KMS-11 (cell line): ENCODE data around the gene ISOC2.

Experiments
- H2AFZ ChIP-seq: fragments of 200-600 bp; sonication (generic); 2 replicates; pipeline ENCODE4 v1.6.1; 2016; ENCODE audit warnings: antibody characterized with exemption, mixed run types, low read depth
- H3K27ac ChIP-seq: fragments of 200-600 bp; sonication (generic); 2 replicates; pipeline ENCODE4 v1.6.1; 2016; ENCODE audit warnings: mild to moderate bottlenecking, mixed run types
- H3K27me3 ChIP-seq: fragments of 200-600 bp; sonication (generic); 2 replicates; pipeline ENCODE4 v1.6.1; 2017; ENCODE audit warnings: mild to moderate bottlenecking, low read depth, mixed run types, moderate library complexity; ENCODE audit not compliant: insufficient read depth
- H3K36me3 ChIP-seq: fragments of 200-600 bp; sonication (generic); 2 replicates; pipeline ENCODE4 v1.6.1; 2017; ENCODE audit warnings: mild to moderate bottlenecking, mixed run types; ENCODE audit not compliant: insufficient read depth
- H3K4me1 ChIP-seq: fragments of 200-600 bp; sonication (generic); 2 replicates; pipeline ENCODE4 v1.6.1; 2016; ENCODE audit warnings: mild to moderate bottlenecking, low read depth, mixed run types; ENCODE audit not compliant: poor library complexity, severe bottlenecking
- H3K4me2 ChIP-seq: fragments of 200-600 bp; sonication (generic); 2 replicates; pipeline ENCODE4 v1.7.0; 2016; ENCODE audit warnings: mild to moderate bottlenecking, mixed run types
- H3K4me3 ChIP-seq: fragments of 200-600 bp; sonication (generic); IDR thresholded peaks from 2 replicates; pipeline ENCODE4 v1.6.1; 2017; ENCODE audit warnings: low read depth, low read length, mixed read lengths; ENCODE audit not compliant: insufficient read depth
- H3K79me2 ChIP-seq: fragments of 200-600 bp; sonication (generic); 2 replicates; pipeline ENCODE4 v1.6.1; 2016; ENCODE audit warnings: low read depth, mixed run types; ENCODE audit not compliant: insufficient read depth
- H3K9ac ChIP-seq: fragments of 200-600 bp; sonication (generic); 2 replicates; pipeline ENCODE4 v1.6.1; 2016; ENCODE audit warnings: mild to moderate bottlenecking, mixed run types
- H4K20me1 ChIP-seq: fragments of 200-600 bp; sonication (generic); 2 replicates; pipeline ENCODE4 v1.6.1; 2016; ENCODE audit warnings: mild to moderate bottlenecking, mixed run types; ENCODE audit not compliant: insufficient read depth
- TF ChIP-seq, protein P1 (sequence below): fragments of 200-600 bp; sonication (generic); conservative IDR thresholded peaks from 2 replicates; pipeline ENCODE4 v1.6.1; 2017; ENCODE audit warnings: low read depth, mild to moderate bottlenecking, antibody characterized with exemption, low read length, moderate library complexity, mixed read lengths

Gene ISOC2

DNA sequence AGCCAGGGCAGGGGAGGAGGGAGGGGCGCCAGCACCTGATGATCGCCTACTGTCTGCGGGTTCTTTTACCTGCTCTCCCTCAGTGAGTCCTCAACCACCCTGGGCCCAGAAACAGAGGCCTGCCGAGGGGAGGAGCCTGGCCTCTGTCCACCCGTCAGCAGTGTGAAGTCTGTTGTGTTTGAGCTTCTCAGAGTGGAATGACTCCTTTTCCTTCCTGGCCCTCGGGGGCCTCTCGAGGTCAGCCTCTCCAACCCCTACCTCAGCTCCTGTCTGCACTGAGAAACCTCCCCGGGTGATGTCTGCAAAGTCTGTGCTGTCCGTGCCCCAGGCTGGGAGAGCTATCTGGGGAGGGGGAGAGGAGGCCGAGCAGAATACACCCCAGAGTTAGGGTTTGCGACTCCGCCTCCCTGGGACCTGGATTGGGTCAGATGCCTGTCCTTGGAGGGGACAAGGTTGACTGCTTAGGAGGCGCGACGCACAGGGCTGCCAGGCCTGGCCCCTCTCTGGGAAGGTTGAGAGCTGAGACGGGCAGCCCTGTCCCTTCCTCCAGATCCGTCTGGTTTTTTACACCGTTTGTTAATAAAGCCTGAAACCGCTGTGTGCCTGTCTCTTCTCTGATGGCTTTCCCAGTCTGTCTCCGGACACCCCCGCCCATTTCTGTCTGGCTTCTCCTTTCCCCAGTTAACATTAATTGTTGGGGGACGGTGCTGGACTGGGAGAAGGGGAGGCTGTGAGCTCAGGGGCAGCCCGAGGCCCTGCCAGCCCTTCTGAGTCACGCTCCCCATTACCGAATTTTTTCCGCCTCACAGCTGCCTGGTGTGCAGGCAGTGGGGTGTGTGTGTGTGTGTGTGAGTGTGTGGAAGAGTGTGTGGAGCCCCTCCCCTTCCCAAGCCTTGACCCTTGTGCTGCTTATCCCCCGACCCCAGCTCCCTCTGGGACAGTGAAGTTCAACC, 25.8 kb upstream of the ISOC2 start:
- Histone ChIP-seq H3K4me3 (no peak overlapping the region), H3K9ac (no peak overlapping the region), H3K27me3 (peaks cover 48% of the 10 kb centered on the region; the same call in 1 of the 2 replicates), H2AFZ (no peak overlapping the region), H4K20me1 (no peaks in the 10 kb centered on the region), H3K4me1 (no peaks in the 10 kb centered on the region), H3K36me3 (no peaks in the 10 kb centered on the region), H3K27ac (no peak overlapping the region), H3K79me2 (no peaks in the 10 kb centered on the region), H3K4me2 (no peak overlapping the region)
- TF ChIP-seq, protein P1, sequence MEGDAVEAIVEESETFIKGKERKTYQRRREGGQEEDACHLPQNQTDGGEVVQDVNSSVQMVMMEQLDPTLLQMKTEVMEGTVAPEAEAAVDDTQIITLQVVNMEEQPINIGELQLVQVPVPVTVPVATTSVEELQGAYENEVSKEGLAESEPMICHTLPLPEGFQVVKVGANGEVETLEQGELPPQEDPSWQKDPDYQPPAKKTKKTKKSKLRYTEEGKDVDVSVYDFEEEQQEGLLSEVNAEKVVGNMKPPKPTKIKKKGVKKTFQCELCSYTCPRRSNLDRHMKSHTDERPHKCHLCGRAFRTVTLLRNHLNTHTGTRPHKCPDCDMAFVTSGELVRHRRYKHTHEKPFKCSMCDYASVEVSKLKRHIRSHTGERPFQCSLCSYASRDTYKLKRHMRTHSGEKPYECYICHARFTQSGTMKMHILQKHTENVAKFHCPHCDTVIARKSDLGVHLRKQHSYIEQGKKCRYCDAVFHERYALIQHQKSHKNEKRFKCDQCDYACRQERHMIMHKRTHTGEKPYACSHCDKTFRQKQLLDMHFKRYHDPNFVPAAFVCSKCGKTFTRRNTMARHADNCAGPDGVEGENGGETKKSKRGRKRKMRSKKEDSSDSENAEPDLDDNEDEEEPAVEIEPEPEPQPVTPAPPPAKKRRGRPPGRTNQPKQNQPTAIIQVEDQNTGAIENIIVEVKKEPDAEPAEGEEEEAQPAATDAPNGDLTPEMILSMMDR: no peak

DNA sequence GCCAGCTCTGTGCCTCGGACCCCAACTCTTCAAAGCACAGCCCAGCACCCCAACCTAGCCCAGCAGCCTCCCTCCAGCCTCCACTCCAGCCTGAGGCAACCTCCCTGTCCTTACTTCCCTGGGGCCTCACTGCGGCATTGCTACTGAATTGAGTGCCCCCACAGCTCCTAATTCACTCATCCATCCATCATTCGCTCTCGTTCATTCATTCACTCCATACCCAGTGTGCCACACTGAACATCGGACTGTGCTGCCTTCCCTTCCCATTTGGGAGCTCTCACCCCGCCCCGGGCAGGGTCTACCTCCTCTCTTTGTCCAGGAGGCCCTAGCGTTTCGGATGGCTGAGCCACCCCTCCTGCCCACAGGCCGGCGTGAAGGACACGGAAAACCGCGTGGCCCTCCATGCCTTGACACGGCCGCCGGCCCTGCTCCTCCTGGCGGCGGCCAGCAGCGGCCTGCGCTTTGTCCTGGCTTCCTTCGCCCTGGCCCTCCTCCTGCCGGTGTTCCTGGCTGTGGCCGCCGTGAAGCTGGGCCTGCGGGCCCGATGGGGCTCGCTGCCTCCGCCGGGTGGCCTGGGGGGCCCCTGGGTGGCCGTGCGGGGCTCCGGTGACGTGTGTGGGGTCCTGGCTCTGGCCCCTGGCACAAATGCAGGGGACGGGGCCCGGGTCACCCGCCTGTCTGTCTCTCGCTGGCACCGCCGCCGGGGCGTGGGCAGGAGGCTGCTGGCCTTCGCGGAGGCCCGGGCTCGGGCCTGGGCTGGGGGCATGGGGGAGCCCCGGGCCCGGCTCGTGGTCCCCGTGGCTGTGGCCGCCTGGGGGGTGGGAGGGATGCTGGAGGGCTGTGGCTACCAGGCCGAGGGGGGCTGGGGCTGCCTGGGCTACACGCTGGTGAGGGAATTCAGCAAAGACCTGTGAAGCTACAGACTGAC, 24.9 kb upstream of the ISOC2 start:
- Histone ChIP-seq H3K27ac (no peak overlapping the region), H3K36me3 (no peaks in the 10 kb centered on the region), H4K20me1 (no peaks in the 10 kb centered on the region), H3K79me2 (no peaks in the 10 kb centered on the region), H3K4me1 (no peaks in the 10 kb centered on the region), H3K9ac (no peak overlapping the region), H3K4me3 (no peak overlapping the region), H3K27me3 (peaks cover 39% of the 10 kb centered on the region; the same call in 1 of the 2 replicates), H2AFZ (no peak overlapping the region), H3K4me2 (no peak overlapping the region)
- TF ChIP-seq, protein P1: no peak

DNA sequence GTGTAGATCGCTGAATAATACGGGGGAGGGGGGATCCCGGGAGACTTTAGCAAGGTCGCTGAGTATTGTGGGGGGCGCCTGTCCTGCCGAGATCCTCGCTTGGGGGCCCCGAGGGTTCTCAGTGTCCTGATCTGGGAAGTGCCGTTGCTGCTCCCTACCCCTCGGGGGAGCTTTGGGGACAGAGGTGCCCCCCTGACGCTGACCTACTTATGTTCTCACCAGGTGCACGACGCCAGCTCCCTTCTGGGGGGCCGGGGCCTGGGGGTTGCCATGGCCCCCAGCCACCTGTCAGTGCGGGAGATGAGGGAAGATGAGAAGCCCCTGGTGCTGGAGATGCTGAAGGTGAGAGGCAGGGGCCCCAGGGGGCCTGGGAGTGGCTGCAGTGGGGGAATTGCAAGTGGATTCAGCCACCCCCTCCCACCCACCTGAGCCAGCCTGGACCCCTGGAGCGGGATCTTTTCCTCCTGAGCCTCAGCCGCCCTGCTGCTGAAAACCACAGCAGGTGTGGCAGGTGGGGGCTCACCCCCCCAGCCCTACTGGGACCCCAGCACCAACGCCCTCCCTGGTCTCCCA, 24.1 kb upstream of the ISOC2 start:
- H3K4me1 ChIP-seq: no peaks in the 10 kb centered on the region
- no peaks in the 10 kb centered on the region for H3K36me3 ChIP-seq
- H3K27me3 ChIP-seq: peaks cover 31% of the 10 kb centered on the region; the same call in 1 of the 2 replicates
- peak overlapping the region; percentile 15; the same call in 1 of the 2 replicates for H3K4me2 ChIP-seq
- no peak overlapping the region for H3K9ac ChIP-seq
- H3K79me2 ChIP-seq: no peaks in the 10 kb centered on the region
- TF ChIP-seq, protein P1: no peak
- H2AFZ ChIP-seq: no peak overlapping the region
- no peak overlapping the region for H3K4me3 ChIP-seq
- H3K27ac ChIP-seq: no peak overlapping the region
- H4K20me1 ChIP-seq: no peaks in the 10 kb centered on the region
